Measurements from ENCODE around the gene NOL3.

GRCh38 chr16:67209565-67209964 is 39.2 kb downstream of the NOL3 start:
- TF ChIP-seq, protein P1, sequence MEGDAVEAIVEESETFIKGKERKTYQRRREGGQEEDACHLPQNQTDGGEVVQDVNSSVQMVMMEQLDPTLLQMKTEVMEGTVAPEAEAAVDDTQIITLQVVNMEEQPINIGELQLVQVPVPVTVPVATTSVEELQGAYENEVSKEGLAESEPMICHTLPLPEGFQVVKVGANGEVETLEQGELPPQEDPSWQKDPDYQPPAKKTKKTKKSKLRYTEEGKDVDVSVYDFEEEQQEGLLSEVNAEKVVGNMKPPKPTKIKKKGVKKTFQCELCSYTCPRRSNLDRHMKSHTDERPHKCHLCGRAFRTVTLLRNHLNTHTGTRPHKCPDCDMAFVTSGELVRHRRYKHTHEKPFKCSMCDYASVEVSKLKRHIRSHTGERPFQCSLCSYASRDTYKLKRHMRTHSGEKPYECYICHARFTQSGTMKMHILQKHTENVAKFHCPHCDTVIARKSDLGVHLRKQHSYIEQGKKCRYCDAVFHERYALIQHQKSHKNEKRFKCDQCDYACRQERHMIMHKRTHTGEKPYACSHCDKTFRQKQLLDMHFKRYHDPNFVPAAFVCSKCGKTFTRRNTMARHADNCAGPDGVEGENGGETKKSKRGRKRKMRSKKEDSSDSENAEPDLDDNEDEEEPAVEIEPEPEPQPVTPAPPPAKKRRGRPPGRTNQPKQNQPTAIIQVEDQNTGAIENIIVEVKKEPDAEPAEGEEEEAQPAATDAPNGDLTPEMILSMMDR (conservative IDR thresholded peaks at IDR 0.05), result no peak
- TF ChIP-seq ZFX (IDR thresholded peaks at IDR 0.05), result no peak

Data from C4-2B (cell line).